IMR-90 (cell line): ENCODE data around the gene CDH13. TPM values are rescaled to one million over a fixed set of nuclear protein-coding genes. Genes with fewer than 3 reads are reported as not detected.

Source experiments
- ATAC-seq: fragments of 200-7000 bp; cut with Tn5 transposase; 2 replicates; pipeline ENCODE4 v1.9.1; 2020; ENCODE audit warnings: low read depth, mild to moderate bottlenecking, moderate library complexity
- BruUV-seq: library from RNA; stranded (reverse); fragments of 400-500 nt; replicated peaks from 2 replicates; lab custom pipeline; 2021; lab: Mats Ljungman, UMichigan
- CTCF ChIA-PET: fragments of 300-600 bp; formaldehyde crosslinking; extraction: SDS; loops from one replicate; lab custom pipeline; 2021; ENCODE audit warnings: antibody characterized with exemption; lab: Yijun Ruan, JAX
- POLR2A ChIA-PET: fragments of 300-600 bp; sonication (Branson Sonifier 250); formaldehyde crosslinking; loops from one replicate; lab custom pipeline; 2022; ENCODE audit warnings: antibody characterized with exemption; ENCODE audit not compliant: unreplicated experiment; lab: Charles Lee
- DNase-seq: peaks from one replicate; pipeline ENCODE4 v3.0.0; 2013
- H2AFZ ChIP-seq: replicated peaks from 2 replicates; pipeline ENCODE3; 2013; ENCODE audit warnings: low read length, mild to moderate bottlenecking; ENCODE audit not compliant: poor library complexity
- H2AK5ac ChIP-seq: 2 replicates; pipeline ENCODE4 v1.6.1; 2013; ENCODE audit warnings: low read depth, low read length, inconsistent platforms
- H2AK9ac ChIP-seq: replicated peaks from 2 replicates; pipeline ENCODE3; 2013; ENCODE audit warnings: mild to moderate bottlenecking, low read depth, low read length, moderate library complexity; ENCODE audit not compliant: poor library complexity
- H2BK120ac ChIP-seq: 2 replicates; pipeline ENCODE4 v1.6.1; 2013; ENCODE audit warnings: low read depth, low read length, inconsistent platforms
- H2BK15ac ChIP-seq: 3 replicates; pipeline ENCODE4 v1.6.1; 2013; ENCODE audit warnings: low read depth, low read length, inconsistent platforms
- H2BK20ac ChIP-seq: 2 replicates; pipeline ENCODE4 v1.6.1; 2013; ENCODE audit warnings: low read depth, mild to moderate bottlenecking, inconsistent platforms, low read length, moderate library complexity
- H2BK5ac ChIP-seq: 2 replicates; pipeline ENCODE4 v1.6.1; 2013; ENCODE audit warnings: mild to moderate bottlenecking, low read depth, low read length, inconsistent platforms; ENCODE audit not compliant: poor library complexity, severe bottlenecking
- H3K14ac ChIP-seq: replicated peaks from 2 replicates; pipeline ENCODE4 v1.6.1; 2013; ENCODE audit warnings: low read depth, low read length, inconsistent platforms
- H3K18ac ChIP-seq: 2 replicates; pipeline ENCODE4 v1.6.1; 2013; ENCODE audit warnings: low read depth, low read length, control low read depth
- H3K23ac ChIP-seq: 2 replicates; pipeline ENCODE4 v1.6.1; 2013; ENCODE audit warnings: low read depth, low read length, inconsistent platforms
- H3K27ac ChIP-seq: 2 replicates; pipeline ENCODE4 v1.5.1; 2013; ENCODE audit warnings: mild to moderate bottlenecking, control low read depth, low read length; ENCODE audit not compliant: insufficient read depth
- H3K27me3 ChIP-seq: 2 replicates; pipeline ENCODE4 v1.6.1; 2013; ENCODE audit warnings: low read length; ENCODE audit not compliant: control insufficient read depth, insufficient read depth
- H3K36me3 ChIP-seq: 2 replicates; pipeline ENCODE4 v1.6.1; 2013; ENCODE audit warnings: low read length, mixed read lengths; ENCODE audit not compliant: control insufficient read depth, insufficient read depth
- H3K4ac ChIP-seq: 2 replicates; pipeline ENCODE4 v1.6.1; 2013; ENCODE audit warnings: low read depth, low read length, inconsistent platforms
- H3K4me1 ChIP-seq: 2 replicates; pipeline ENCODE4 v1.6.1; 2013; ENCODE audit warnings: low read length, mixed read lengths; ENCODE audit not compliant: control insufficient read depth, insufficient read depth
- H3K4me2 ChIP-seq: 2 replicates; pipeline ENCODE4 v1.6.1; 2013; ENCODE audit warnings: low read depth, mild to moderate bottlenecking, control low read depth, low read length, moderate library complexity
- H3K4me3 ChIP-seq: 2 replicates; pipeline ENCODE4 v1.5.1; 2013; ENCODE audit warnings: low read depth, mild to moderate bottlenecking, control low read depth, low read length, moderate library complexity; ENCODE audit not compliant: insufficient read depth
- H3K56ac ChIP-seq: 2 replicates; pipeline ENCODE4 v1.6.1; 2013; ENCODE audit warnings: low read length, inconsistent platforms; ENCODE audit not compliant: insufficient read depth; ENCODE audit errors: extremely low read depth
- H3K79me1 ChIP-seq, 2 experiments: 2 replicates each; pipeline ENCODE4 v1.6.1; 2013; ENCODE audit warnings: low read length in 2 of 2, inconsistent platforms in 1 of 2, low read depth in 1 of 2
- H3K9ac ChIP-seq: 2 replicates; pipeline ENCODE4 v1.6.1; 2013; ENCODE audit warnings: low read depth, low read length, control low read depth
- H3K9me1 ChIP-seq: 2 replicates; pipeline ENCODE4 v1.6.1; 2013; ENCODE audit warnings: low read length, inconsistent platforms; ENCODE audit not compliant: insufficient read depth
- H3K9me3 ChIP-seq: 2 replicates; pipeline ENCODE4 v1.6.1; 2013; ENCODE audit warnings: low read length; ENCODE audit not compliant: control insufficient read depth, insufficient read depth
- H4K20me1 ChIP-seq: 2 replicates; pipeline ENCODE4 v1.6.1; 2013; ENCODE audit warnings: low read length, inconsistent platforms; ENCODE audit not compliant: insufficient read depth
- H4K5ac ChIP-seq: 2 replicates; pipeline ENCODE4 v1.6.1; 2013; ENCODE audit warnings: mild to moderate bottlenecking, low read depth, low read length, control low read depth
- H4K8ac ChIP-seq, 2 experiments: 2 replicates each; pipeline ENCODE4 v1.6.1; 2013; ENCODE audit warnings: low read depth in 2 of 2, low read length in 2 of 2, control low read depth in 1 of 2, inconsistent platforms in 1 of 2
- H4K91ac ChIP-seq: 2 replicates; pipeline ENCODE4 v1.6.1; 2013; ENCODE audit warnings: low read depth, low read length, inconsistent platforms; ENCODE audit not compliant: insufficient read depth
- CEBPB ChIP-seq: IDR thresholded peaks from 2 replicates; pipeline ENCODE4 v1.6.1; 2012; ENCODE audit warnings: low read depth, low read length, improper control_type of control experiment
- CHD1 ChIP-seq: IDR thresholded peaks from 2 replicates; pipeline ENCODE4 v1.6.1; 2012; ENCODE audit warnings: low read depth, low read length, improper control_type of control experiment
- CTCF ChIP-seq: conservative IDR thresholded peaks from 2 replicates; pipeline ENCODE4 v1.5.1; 2012; ENCODE audit warnings: mild to moderate bottlenecking, low read depth, low read length, improper control_type of control experiment
- MAZ ChIP-seq: IDR thresholded peaks from 2 replicates; pipeline ENCODE4 v1.6.1; 2012; ENCODE audit warnings: low read depth, mild to moderate bottlenecking, low read length, improper control_type of control experiment, moderate library complexity, borderline replicate concordance
- MXI1 ChIP-seq: IDR thresholded peaks from 2 replicates; pipeline ENCODE4 v1.6.1; 2012; ENCODE audit warnings: low read depth, mild to moderate bottlenecking, low read length, moderate library complexity, borderline replicate concordance
- RAD21 ChIP-seq: IDR thresholded peaks from 2 replicates; pipeline ENCODE4 v1.6.1; 2012; ENCODE audit warnings: low read length, improper control_type of control experiment
- RFX5 ChIP-seq: IDR thresholded peaks from 2 replicates; pipeline ENCODE4 v1.8.0; 2012; ENCODE audit warnings: low read depth, mild to moderate bottlenecking, low read length, moderate library complexity
- SMC3 ChIP-seq: fragments of 150-350 bp; IDR thresholded peaks from 2 replicates; pipeline ENCODE4 v1.6.1; 2016; ENCODE audit warnings: low read depth, mild to moderate bottlenecking, antibody characterized with exemption, low read length, moderate library complexity
- USF2 ChIP-seq: fragments of 150-350 bp; IDR thresholded peaks from 2 replicates; pipeline ENCODE4 v1.6.1; 2017; ENCODE audit warnings: mild to moderate bottlenecking, antibody characterized with exemption, low read length, low read depth
- WGBS, 2 experiments: methylation state at CpG; one replicate each; pipeline versions ENCODE4 v1.1.5 to v1.1.7; 2013; ENCODE audit warnings: missing lambda C conversion rate in 2 of 2; ENCODE audit not compliant: insufficient read length in 1 of 2; ENCODE audit errors: extremely low coverage in 2 of 2; 5-methylcytosine and 5-hydroxymethylcytosine counted together
- dilution Hi-C: fragments of 300-500 bp; cut with HindIII; formaldehyde crosslinking; loops from one replicate; pipeline ENCODE4 v1.14.3; 2018; ENCODE audit warnings: low sequenced_read_pairs; ENCODE audit not compliant: unreplicated experiment
- in situ Hi-C: fragments of 300-500 bp; cut with MboI; formaldehyde crosslinking; loops from 3 replicates; pipeline ENCODE4 v1.14.3; 2019; ENCODE audit warnings: low sequenced_read_pairs, inconsistent platforms, mixed read lengths
- intact Hi-C: fragments of 100-400 bp; cut with micrococcal nuclease; formaldehyde crosslinking; loops from 2 replicates; pipeline ENCODE4 v1.10.0; 2022
- polyA plus RNA-seq, 3 experiments: library from polyadenylated mRNA; depleted of rRNA; stranded (reverse); fragments of >200 nt; gene quantifications; 2 replicates each; pipeline ENCODE4 v1.2.3, GENCODE V29; 2012; ENCODE audit warnings: low replicate concordance in 1 of 3
- total RNA-seq: library from RNA; depleted of rRNA; stranded (reverse); fragments of >200 nt; gene quantifications from 2 replicates; pipeline ENCODE4 v1.2.3, GENCODE V29; 2012

Gene CDH13
- total and polyA plus RNA-seq, 2 of the 4 experiments (the other 2 are of a cell fraction): 61.6 to 74.7 TPM

GRCh38 chr16:82603784-82604411 lies 22.9 kb upstream of the CDH13 start:
- BruUV-seq: no TSS peak
- dilution Hi-C loops (no loop called here), in situ Hi-C loops (loop anchor here (10.0 to 25.0 kb wide), 2 partner anchors 601 to 833 kb away; no protein-coding TSS in a partner anchor)

More at GRCh38 chr16:82603784-82604411, 22.9 kb upstream of the CDH13 start:
- no peak overlapping the region for H2BK15ac ChIP-seq
- no peak overlapping the region for H3K4ac ChIP-seq
- intact Hi-C loops: loop anchor here (1.0 to 2.0 kb wide), 3 partner anchors 464 to 841 kb away; no protein-coding TSS in a partner anchor
- H2AK5ac ChIP-seq: no peak overlapping the region
- WGBS, 2 experiments: 40% methylated on average over 2 of the region's 5 CpGs; no CpG with 5 or more reads in 1 of the 2 experiments
- DNase-seq (peak; percentile 73), ATAC-seq (peak; percentile 98)
- no peak overlapping the region for H2AK9ac ChIP-seq
- no peak overlapping the region for H3K4me2 ChIP-seq
- no peak overlapping the region for H2BK20ac ChIP-seq
- POLR2A ChIA-PET: no interaction called here
- H2BK120ac ChIP-seq: no peak overlapping the region
- H2AFZ ChIP-seq: no peak overlapping the region
- TF ChIP-seq SMC3: peak; percentile 85
- TF ChIP-seq CHD1: no peak
- no peak for TF ChIP-seq RFX5
- TF ChIP-seq RAD21: peak; percentile 82
- no peak; the same call in 1 of the 2 replicates for TF ChIP-seq USF2
- no peak for TF ChIP-seq CEBPB
- no peak for TF ChIP-seq MXI1
- peak; percentile 81 for TF ChIP-seq CTCF
- TF ChIP-seq MAZ: no peak
- H3K4me3 ChIP-seq: no peak overlapping the region
- no peak overlapping the region for H3K27ac ChIP-seq
- peaks cover 2% of the 10 kb centered on the region; the same call in 1 of the 2 replicates for H3K9me3 ChIP-seq
- no peaks in the 10 kb centered on the region for H3K79me1 ChIP-seq
- no peak overlapping the region for H3K56ac ChIP-seq
- no peaks in the 10 kb centered on the region for H3K36me3 ChIP-seq
- H2BK5ac ChIP-seq: no peak overlapping the region
- H4K8ac ChIP-seq: no peak overlapping the region
- H3K18ac ChIP-seq: no peak overlapping the region
- CTCF ChIA-PET: interaction anchor here (0.6 to 1.8 kb wide), 4 partner anchors 12 to 611 kb away, joined by 3 to 5 read pairs (median 3); no protein-coding TSS in a partner anchor
- no peak overlapping the region for H4K5ac ChIP-seq
- no peak overlapping the region for H4K91ac ChIP-seq
- no peaks in the 10 kb centered on the region for H4K20me1 ChIP-seq
- no peak overlapping the region for H3K14ac ChIP-seq
- peaks cover 17% of the 10 kb centered on the region for H3K27me3 ChIP-seq
- H3K4me1 ChIP-seq: no peaks in the 10 kb centered on the region
- H3K9me1 ChIP-seq: no peaks in the 10 kb centered on the region
- H3K23ac ChIP-seq: no peak overlapping the region
- no peak overlapping the region for H3K9ac ChIP-seq
